HG03025 (cell line): ENCODE results near the gene PARD6B.
"Not testable (repeated sequence)": the region's sequence is repeated elsewhere in the genome, so short reads cannot be mapped to it uniquely, and the experiment has no call there.

Experiments used
- ATAC-seq: cut with Tn5 transposase; IDR thresholded peaks from one replicate; pipeline ENCODE4 v1.9.1; 2021; ENCODE audit warnings: mild to moderate bottlenecking, moderate library complexity; ENCODE audit not compliant: unreplicated experiment, low FRiP score

The PARD6B gene

DNA sequence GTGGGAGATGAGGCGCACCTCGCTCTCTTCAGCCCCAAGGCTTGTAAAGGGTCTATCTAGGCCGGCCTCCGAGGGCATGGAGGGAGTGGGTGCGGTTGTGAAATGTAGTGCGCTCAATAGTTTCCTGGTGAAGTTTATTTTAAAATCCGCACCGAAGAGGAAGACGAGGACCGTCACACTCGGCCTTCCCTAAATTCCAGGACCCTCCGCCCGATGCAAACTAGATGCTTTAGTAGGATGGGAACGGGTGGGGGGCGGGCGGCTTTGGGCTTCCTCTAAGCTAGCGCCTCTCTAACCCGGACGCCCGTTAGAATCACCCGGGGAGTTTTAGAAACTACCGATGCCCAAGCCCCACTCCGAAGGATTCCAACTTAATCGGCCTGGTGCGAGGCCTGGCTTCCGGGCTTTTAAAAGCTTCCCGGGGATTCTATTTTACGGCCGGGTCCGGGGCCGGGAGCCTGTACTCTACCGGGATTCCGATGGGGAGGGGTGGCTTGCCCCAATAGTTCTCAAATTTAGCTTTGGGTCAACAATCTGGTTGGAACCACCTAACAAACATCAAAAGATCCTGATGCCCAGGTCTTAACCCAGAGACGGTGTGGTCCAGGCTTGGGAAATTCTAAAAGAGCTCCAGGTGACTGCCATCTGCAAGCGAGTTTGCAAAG is 62.9 kb downstream of the PARD6B start:
- no peak for ATAC-seq

DNA sequence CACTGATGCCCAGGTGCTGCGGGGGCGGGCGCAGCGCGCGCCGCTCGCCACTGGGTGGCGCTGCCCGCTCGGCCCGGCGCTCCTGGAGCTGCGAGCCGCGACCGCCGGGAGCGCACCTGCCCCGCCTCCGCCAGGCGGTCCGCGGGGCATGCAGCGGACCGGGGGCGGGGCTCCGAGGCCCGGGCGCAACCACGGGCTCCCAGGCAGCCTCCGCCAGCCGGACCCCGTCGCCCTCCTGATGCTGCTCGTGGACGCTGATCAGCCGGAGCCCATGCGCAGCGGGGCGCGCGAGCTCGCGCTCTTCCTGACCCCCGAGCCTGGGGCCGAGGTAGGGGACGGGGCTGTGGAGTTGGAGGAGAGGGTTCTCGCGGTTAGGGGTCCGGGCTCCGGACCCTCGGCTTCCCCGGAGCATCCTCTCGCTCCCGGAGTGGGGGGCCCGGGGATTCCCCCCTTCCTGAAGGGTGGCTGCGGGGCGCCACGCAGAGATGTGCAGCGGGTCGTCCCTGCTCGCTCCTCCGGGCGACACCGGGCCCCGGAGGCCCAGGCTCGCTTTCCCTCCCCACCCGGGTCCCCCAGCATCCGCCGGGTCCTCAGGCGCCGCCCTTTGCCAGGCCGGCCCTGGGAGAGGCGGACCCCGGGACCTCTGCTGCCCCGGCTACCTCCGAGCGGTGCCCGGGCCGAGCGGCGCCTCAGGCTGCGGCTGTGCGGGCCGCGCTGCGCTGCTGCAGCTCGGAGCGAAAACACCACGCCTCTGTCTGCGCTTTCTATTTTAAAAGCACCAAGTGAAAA is 63.7 kb downstream of the PARD6B start, which contains the start of gene BCAS4:
Gene BCAS4, plus strand, starts transcription at position 216 of the 789 bp plus-strand sequence. Its CDS starts 23 bp downstream, at position 239.
- peak; percentile 59 for ATAC-seq

DNA sequence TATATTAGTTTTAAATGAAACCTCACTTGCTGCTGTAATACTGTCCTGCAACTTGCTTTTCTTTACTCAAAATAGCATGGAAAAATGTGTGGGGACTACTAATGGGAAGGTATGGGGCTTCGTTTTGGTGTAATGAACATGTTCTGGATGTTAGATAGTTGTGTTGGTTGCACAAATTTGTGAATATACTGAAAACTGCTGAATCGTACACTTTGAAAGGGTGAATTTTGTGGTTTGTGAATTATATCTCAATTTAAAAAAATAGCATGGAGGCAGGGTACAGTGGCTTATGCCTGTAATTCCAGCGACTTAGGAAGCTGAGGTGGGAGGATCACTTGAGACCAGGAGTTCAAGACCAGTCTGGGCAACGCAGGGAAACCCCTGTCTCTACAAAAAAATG is 65.8 kb downstream of the PARD6B start:
- ATAC-seq: no peak

DNA sequence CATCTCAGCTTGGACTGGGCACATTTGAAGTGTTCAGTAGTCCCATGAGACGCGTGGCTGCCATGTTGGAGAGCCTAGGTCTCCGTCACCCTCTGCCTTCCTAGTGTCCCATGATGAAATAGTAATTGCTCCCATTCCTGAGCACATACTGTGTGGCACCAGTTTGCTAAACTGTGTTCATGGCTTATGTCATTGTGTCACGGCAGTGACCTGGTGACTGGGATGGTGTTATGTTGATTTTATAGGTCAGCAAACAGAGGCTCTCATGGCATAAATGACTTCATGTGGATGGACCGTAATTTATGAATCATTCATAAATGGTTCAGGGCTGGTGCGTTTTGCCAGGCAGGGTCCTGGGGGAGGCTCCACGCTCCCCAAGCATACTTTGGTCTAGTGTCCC is 67.3 kb downstream of the PARD6B start:
- ATAC-seq: no peak

DNA sequence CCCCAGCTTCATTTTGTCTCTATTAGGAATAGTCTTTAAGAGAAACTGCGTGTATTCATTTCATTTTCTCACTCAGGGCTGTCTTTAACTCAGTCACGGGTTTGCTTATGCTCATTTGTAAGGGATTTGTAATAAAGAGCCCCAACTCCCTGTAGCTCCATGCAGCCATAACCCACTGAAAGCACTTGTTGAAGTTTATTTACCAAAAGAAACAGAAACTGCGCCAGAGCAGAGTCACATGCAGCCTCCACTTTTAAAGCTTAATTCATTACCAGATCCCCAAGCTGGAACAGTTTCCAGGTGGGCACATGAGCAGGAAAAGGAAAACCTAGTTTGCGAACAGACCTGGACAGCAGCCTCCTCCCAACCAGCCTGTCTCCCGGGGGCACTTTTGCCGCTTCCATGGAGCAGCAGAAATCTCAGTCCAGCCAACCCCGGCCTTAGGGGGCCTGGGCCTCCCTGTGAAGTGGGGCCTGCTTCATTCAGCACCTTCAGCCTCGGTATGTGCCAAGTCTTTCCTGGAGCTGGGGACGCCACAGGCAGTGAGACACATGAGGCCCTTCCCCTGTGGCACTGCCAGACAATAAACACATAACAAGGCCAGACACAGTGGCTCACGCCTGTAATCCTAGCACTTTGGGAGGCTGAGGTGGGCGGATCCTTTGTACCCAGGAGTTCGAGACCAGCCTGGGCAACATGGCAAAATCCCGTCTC is 68.0 kb downstream of the PARD6B start:
- ATAC-seq: no peak

DNA sequence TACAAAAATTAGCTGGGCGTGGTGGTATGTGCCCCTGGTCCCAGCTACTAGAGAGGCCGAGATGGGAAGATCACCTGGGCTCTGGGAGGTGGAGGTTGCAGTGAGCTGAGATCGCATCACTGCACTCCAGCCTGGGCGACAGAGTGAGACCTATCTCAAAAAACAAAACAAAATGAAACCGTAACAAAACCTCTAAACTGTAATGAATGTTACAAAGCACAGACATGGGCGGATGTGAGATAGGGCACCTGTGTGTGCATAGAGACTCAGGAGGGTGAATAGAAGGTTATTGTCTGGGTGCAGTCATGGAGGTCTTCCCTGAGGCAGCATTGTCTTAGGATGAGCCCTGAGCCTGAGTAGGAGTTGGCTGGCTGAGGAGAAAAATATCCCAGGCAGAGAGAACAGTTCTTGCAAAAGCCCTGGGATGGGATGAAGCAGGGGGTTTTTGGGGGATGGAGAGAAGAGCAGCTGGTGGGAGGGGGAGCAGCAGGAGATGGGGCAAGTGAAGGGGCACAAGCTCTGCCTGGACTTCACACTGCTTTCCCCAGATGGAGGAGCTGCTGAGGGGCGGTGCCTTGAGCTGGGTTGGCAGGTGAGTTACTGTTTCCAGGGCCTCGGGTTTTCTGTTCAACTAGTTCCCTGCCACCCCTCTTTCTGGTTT is 68.6 kb downstream of the PARD6B start:
- ATAC-seq: no peak

DNA sequence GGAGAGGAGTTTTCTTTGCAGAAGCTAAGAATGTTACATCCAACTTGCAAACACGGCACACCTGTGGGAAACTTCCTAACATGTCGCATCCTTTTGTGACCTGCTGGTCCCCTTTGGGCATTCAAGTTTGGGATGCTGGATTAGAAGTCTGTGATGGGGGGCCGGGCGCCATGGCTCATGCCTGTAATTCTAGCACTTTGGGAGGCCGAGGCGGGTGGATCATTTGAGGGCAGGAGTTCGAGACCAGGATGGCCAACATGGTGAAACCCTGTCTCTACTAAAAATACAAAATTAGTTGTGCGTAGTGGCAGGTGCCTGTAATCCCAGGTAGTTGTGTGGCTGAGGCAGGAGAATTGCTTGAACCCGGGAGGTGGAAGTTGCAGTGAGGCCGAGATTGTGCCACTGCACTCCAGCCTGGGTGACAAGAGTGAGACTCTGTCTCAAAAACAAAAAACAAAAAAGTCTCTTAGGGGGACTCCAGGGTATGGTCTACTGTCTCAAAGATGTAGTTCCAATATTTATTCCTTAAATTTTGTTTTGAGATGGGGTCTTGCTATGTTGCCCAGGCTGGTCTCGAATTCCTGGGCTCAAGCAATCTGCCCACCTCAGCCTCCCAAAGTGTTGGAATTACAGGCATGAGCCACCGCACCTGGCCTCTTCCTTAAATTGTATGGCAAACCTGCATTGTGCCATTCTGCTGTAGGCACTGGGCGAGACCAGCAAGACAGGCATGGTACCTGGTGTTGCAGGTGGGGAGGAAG is 69.8 kb downstream of the PARD6B start:
- ATAC-seq: not testable (repeated sequence)

DNA sequence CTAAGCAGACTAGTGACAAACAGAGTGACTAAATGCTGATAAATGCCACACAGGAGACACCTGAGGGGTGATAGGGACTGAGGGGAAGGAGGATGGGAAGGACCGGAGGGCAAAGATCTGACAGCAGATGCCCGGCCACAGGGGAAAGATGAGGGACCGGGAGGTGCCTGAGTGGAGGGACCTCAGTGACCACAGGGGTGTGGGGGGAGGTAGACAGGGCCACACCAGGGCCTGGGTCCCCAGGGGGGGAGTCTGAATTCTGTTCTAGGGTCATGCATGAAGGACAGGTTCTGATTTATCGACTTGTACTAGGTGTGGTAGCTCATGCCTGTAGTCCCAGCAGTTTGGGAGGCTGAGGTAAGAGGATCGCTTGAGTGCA is 70.4 kb downstream of the PARD6B start:
- ATAC-seq: no peak

DNA sequence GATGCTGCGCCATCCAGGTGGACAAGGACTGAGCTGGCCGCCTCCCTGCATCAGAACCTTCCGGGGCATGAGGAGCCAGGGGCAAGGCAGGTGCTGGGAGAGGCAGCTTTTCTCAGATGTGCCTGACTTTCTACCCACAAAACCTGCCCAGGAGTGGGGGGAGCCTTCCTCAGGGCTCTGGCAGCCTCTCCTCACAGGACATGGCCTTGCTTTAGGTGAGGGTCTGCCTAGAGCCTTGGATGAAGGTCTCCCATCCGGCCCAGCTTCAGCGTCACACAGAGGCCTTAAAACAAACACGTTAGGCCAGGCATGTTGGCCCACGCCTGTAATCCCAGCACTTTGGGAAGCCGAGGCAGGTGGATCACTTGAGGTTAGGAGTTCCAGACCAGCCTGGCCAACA is 70.9 kb downstream of the PARD6B start:
- ATAC-seq: no peak

DNA sequence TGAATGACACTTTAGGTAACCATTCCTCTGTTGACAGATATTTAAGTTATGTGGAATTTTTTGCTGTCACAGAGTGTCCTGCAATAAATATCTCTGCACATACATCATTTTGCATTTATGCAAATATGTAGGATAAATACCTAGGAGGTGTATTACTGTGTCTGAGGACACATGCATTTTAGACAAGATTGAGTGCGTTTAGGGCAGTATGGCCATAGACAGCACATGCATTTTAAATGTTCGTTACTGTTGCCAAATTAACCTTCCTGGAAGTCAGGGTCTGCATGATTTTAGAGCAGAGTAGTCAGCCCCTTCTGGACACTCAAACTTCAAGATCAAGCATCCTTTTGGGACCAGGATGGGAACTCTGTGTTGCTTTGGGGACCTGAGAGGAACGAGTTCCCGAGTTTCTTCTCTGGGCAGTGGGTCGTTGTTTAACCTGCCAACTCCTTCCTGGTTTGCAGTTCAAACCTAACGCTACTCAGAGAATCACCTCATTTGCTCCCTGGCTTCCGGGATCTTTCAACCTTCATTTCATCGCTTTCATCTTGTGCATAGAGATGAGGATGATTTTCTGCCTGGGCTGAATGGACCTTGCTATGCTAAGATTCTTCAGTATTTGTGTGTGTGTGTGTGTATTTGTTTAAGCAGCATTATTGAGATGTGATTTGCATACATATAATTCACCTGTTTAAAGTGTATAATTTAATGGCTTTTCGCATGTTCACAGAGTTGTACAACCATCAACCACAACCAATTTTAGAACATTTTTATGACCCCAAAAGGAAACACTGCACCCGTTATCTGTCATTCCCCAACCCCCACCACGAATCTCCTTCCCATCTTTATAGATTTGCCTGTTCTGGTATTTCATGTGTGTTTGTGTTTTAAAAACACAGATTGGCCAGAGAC is 73.3 kb downstream of the PARD6B start:
- no peak for ATAC-seq

DNA sequence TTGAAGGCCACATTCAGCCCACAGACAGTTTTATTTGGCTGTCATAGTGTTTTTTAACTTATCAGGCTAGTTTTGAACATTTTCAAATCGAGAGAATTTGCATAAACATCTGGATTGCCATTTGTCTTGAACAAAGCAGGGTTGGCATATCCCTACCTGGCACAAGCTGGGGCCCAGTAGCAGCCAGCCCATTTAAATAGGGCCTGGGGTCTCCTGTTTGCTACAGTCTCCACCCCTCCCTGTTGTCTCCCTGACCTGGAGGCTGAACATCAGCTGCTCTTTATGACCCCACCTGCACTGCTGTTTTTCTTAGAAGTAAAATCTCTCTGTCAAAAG is 73.9 kb downstream of the PARD6B start:
- ATAC-seq: no peak

DNA sequence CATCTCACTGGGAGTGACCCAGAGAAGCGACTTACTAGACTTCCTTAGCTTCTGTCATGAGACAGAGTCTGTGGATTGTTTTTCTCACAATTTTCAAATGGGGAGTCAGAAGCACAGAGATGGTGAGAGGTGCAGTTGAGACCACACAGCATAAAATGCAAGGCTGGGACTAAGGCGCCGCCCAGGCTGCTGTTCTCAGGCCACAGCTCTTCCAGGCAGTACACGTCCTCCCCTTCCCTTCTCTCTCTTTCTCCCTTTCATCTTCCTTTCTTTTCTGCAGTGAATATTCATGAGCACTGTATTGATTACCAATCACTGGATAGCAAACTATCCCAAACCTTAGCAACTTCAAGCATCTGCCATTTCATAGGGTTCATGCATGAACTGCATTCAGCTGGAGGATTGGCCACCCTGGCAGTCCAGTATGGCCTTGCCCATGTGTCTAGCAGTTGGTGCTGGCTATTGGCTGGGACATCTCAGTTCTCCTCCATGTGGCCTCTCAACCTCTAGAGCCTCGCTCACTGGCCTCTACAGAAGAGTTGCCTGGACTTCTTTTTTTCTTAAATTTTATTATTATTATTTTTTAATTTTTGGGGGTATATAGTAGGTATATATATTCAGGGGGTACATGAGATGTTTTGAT is 74.9 kb downstream of the PARD6B start:
- no peak for ATAC-seq
